Ovary (tissue), 9 donors: ENCODE measurements around the gene MSI2. TPM values are rescaled to one million over a fixed set of nuclear protein-coding genes. Genes with fewer than 3 reads are reported as not detected.

Source experiments
- DNase-seq, 5 donors: peaks; one replicate each; pipeline ENCODE4 v3.0.0-alpha.2; 2019 to 2020
- H3K27ac ChIP-seq, 2 donors: fragments of 200-600 bp; one replicate each; pipeline versions ENCODE4 v1.5.1 to v1.8.0; 2019 to 2022
- H3K27me3 ChIP-seq: fragments of 200-600 bp; one replicate; pipeline ENCODE4 v1.8.0; 2022
- H3K36me3 ChIP-seq: fragments of 200-600 bp; sonication (generic); one replicate; pipeline ENCODE4 v1.5.1; 2019
- H3K4me1 ChIP-seq: one replicate; pipeline ENCODE4 v1.8.1; 2013; ENCODE audit warnings: mild to moderate bottlenecking, moderate library complexity; ENCODE audit not compliant: insufficient read depth
- H3K4me3 ChIP-seq: fragments of 200-600 bp; sonication (generic); one replicate; pipeline ENCODE4 v1.5.1; 2017
- H3K9me3 ChIP-seq, 2 donors: fragments of 200-600 bp in 1 of 2; sonication (generic) in 1 of 2; one replicate each; pipeline versions ENCODE4 v1.5.1 to v1.8.1; 2013 to 2019; ENCODE audit warnings: mild to moderate bottlenecking in 1 of 2, moderate library complexity in 1 of 2
- EP300 ChIP-seq: sonication (generic); formaldehyde crosslinking; IDR thresholded peaks from one replicate; pipeline ENCODE4 v1.6.1; 2017; ENCODE audit warnings: antibody characterized with exemption
- POLR2A ChIP-seq: fragments of 450-650 bp; IDR thresholded peaks from one replicate; pipeline ENCODE4 v1.6.1; 2017; ENCODE audit warnings: antibody characterized with exemption, mild to moderate bottlenecking, moderate library complexity
- WGBS, 3 donors: extraction: QIAGEN DNeasy Blood & Tissue Kit in 1 of 3; methylation state at CpG; one replicate each; pipeline versions ENCODE4 v1.1.5 to v1.1.7; 2013 to 2017; 5-methylcytosine and 5-hydroxymethylcytosine counted together
- intact Hi-C, 4 donors: fragments of 100-400 bp; cut with DNase I; formaldehyde crosslinking; loops; one replicate each; pipeline versions ENCODE4 v1.11.0 to v1.15.1; 2022 to 2023
- polyA plus RNA-seq, 2 donors: library from polyadenylated mRNA; stranded (reverse); fragments of 200-250 nt in 1 of 2; fragments of 350-450 nt in 1 of 2; fragmentation: Illumina TruSeq in 1 of 2; extraction: RNeasy Lipid Tissue Mini Kit (QIAGEN cat#74804) in 1 of 2; gene quantifications; one replicate each; pipeline ENCODE4 v1.2.3, GENCODE V29; 2013 to 2014
- total RNA-seq, 7 donors: library from RNA; depleted of rRNA in 2 of 7; stranded (reverse); fragments of >200 nt in 2 of 7; fragmentation: NEBNext Ultra II Directional in 3 of 7; extraction: Animal tissue kit (Norgen Biotek cat#: 25700) in 3 of 7; gene quantifications; one replicate each; pipeline versions ENCODE4 v1.1.0 to v1.2.4, GENCODE V29; 2016 to 2023
- TF ChIP-seq, protein P1 (sequence below), 3 donors: fragments of 450-650 bp in 2 of 3; fragments of 200-600 bp in 1 of 3; IDR thresholded peaks; one replicate each; pipeline versions ENCODE4 v1.5.1 to v1.8.0; 2016 to 2022; ENCODE audit warnings: antibody characterized with exemption in 3 of 3, mild to moderate bottlenecking in 1 of 3
- donor health status: DM: no; HTN: no; CAD: no; lungs with moderate emphysema.
- donor health status: DM: no; HTN: no; CAD: no.
- donor health status: Bipolar disorder and iron deficiency.
- donor health status: DM: yes; HTN: yes; CAD: no.
- donor health status: DM: no; HTN: no; CAD: no.
- donor health status: DM: yes; HTN: yes; CAD: no.

Gene MSI2
- total and polyA plus RNA-seq, 9 donors = 43.1 to 199 (median 120) TPM

DNA sequence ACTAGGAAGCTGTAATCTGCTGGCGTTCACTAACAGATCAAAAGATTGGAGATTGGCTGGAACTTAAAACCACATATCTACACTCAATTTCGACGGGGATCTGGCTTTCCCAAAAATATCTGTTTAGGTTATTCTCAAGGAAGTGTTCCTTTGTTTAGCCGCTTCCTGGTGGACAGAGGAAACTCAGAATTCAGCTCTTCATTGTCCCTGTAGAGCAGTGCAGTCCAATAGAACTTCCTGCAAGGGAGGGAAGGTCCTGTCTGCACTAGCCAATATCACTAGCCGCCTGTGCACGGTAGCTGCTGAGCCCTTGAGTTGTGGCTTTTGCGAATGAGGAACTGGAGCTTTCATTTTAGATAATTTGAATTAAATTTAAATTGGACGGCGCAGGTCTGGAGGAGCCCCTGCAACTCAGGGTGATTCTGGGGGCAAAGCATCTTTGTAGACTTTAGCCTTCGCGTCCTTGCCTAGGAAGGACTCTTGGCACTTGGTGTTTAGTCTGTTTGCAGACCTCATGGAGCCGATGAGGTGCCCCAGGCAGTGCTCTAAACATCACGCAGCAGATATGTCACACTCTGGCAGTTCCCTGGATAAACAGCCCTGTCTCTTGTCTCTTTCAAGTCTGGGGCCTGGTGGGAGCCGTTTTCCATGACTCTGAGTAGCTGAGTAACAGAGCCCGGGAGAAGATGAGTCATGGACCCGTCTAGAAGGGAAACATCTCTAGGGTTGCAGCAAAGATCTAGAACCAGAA lies 366.5 kb downstream of the MSI2 start:
- Histone ChIP-seq H3K9me3 (no peaks in the 10 kb centered on the region), H3K4me1 (no peaks in the 10 kb centered on the region), H3K4me3 (no peak overlapping the region), H3K27ac (no peak overlapping the region), H3K27me3 (no peaks in the 10 kb centered on the region), H3K36me3 (no peaks in the 10 kb centered on the region)
- intact Hi-C loops = no loop called here
- TF ChIP-seq, protein P1, sequence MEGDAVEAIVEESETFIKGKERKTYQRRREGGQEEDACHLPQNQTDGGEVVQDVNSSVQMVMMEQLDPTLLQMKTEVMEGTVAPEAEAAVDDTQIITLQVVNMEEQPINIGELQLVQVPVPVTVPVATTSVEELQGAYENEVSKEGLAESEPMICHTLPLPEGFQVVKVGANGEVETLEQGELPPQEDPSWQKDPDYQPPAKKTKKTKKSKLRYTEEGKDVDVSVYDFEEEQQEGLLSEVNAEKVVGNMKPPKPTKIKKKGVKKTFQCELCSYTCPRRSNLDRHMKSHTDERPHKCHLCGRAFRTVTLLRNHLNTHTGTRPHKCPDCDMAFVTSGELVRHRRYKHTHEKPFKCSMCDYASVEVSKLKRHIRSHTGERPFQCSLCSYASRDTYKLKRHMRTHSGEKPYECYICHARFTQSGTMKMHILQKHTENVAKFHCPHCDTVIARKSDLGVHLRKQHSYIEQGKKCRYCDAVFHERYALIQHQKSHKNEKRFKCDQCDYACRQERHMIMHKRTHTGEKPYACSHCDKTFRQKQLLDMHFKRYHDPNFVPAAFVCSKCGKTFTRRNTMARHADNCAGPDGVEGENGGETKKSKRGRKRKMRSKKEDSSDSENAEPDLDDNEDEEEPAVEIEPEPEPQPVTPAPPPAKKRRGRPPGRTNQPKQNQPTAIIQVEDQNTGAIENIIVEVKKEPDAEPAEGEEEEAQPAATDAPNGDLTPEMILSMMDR (IDR thresholded peaks at IDR 0.05) = no peak
- TF ChIP-seq EP300 (no peak), POLR2A (no peak)
- peak in 1 of 5 donors; percentile 15 for DNase-seq
- WGBS, 3 donors = 66 to 76% (median 74%) methylated on average over 16 of the region's 16 CpGs

DNA sequence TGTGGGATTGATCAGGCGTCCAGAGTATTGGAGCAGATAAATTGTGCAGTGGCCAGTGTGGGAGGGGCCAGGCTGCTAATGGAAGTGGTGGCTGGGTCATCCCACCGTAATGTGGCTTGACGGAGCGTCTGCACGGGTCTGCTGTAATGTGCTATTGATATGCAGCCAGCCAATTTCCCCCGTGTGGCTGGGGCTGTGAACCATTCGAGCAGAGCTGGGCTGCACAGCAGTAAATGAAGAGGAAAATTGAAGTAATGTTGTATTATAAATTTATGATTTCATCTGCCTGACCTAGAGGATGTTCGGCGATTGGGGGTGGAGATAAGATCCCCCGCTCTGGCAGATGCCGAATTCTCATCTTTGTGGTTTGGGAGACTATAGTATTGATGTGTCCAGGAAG lies 367.3 kb downstream of the MSI2 start:
- H3K4me1 ChIP-seq = no peaks in the 10 kb centered on the region
- H3K36me3 ChIP-seq = no peaks in the 10 kb centered on the region
- H3K27ac ChIP-seq = no peak overlapping the region
- no peaks in the 10 kb centered on the region for H3K9me3 ChIP-seq
- DNase-seq = peak in 1 of 5 donors; percentile 16
- H3K4me3 ChIP-seq = no peak overlapping the region
- WGBS, 3 donors = 89 to 92% (median 89%) methylated on average over 11 of the region's 11 CpGs
- intact Hi-C loops = no loop called here
- TF ChIP-seq EP300 = no peak
- no peak for TF ChIP-seq POLR2A
- TF ChIP-seq, protein P1 (IDR thresholded peaks at IDR 0.05) = no peak
- no peaks in the 10 kb centered on the region for H3K27me3 ChIP-seq

DNA sequence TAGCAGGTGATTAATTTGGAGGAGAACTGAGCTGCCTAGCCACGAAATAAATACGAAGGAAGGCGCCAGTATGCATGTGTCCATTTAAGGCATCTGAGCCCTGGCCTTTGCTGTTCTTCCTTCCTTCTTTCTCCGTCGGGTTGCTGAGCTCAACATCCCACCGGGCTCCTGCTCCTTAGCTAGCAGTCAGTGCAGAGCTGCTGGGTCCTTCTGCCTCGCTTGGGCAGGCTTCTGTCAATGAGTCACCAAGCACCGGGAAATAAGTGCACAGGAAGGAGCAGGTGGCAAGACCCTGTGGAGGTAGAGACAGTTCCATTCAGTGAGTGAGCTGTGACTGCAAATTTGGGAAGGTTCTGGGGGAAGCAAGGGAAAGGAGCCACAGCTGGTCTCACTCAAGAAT lies 368.1 kb downstream of the MSI2 start:
- intact Hi-C loops = no loop called here
- H3K27me3 ChIP-seq = no peaks in the 10 kb centered on the region
- H3K27ac ChIP-seq = no peak overlapping the region
- 90 to 95% (median 93%) methylated on average over 8 of the region's 8 CpGs for WGBS, 3 donors
- H3K36me3 ChIP-seq = no peaks in the 10 kb centered on the region
- TF ChIP-seq, protein P1 (IDR thresholded peaks at IDR 0.05) = no peak
- TF ChIP-seq EP300 (no peak), POLR2A (no peak)
- DNase-seq = peak in 1 of 5 donors; percentile 19
- H3K9me3 ChIP-seq = no peaks in the 10 kb centered on the region
- H3K4me1 ChIP-seq = no peaks in the 10 kb centered on the region
- H3K4me3 ChIP-seq = no peak overlapping the region

DNA sequence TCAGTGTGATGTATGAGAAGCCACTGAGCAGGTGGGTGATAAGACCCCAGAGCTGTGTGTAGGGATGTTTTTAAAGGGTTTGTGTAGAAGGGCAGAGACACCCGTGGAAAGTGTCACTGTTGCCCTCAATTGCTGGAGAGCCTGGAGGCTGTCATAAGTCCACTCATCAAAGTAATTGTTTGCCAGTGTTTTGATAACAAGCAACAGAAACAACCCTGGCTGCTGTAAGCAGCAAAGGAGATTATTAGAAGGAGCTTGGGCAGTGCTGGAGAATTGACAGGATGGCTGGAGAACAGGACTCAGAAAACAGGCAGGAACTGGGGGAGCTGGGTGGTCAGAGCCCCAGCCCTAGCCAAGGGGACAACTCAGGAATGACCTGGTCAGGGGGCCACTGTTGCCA lies 369.2 kb downstream of the MSI2 start:
- intact Hi-C loops = no loop called here
- Histone ChIP-seq H3K4me1 (no peaks in the 10 kb centered on the region), H3K4me3 (no peak overlapping the region), H3K27ac (no peak overlapping the region), H3K27me3 (no peaks in the 10 kb centered on the region), H3K9me3 (no peaks in the 10 kb centered on the region), H3K36me3 (no peaks in the 10 kb centered on the region)
- 30 to 57% (median 40%) methylated on average over 1 of the region's 1 CpG for WGBS, 3 donors
- DNase-seq = no peak
- TF ChIP-seq, protein P1 (IDR thresholded peaks at IDR 0.05) = no peak
- no peak for TF ChIP-seq POLR2A
- TF ChIP-seq EP300 = no peak
